NK-92 (cell line): ENCODE measurements around the gene ABCA9.
"Not testable (repeated sequence)": the region's sequence is repeated elsewhere in the genome, so short reads cannot be mapped to it uniquely, and the experiment has no call there.

ENCODE experiments used
- DNase-seq: peaks from one replicate; lab custom pipeline; 2025; ENCODE audit not compliant: unreplicated experiment; lab: John Stamatoyannopoulos, UW

ABCA9 gene

DNA sequence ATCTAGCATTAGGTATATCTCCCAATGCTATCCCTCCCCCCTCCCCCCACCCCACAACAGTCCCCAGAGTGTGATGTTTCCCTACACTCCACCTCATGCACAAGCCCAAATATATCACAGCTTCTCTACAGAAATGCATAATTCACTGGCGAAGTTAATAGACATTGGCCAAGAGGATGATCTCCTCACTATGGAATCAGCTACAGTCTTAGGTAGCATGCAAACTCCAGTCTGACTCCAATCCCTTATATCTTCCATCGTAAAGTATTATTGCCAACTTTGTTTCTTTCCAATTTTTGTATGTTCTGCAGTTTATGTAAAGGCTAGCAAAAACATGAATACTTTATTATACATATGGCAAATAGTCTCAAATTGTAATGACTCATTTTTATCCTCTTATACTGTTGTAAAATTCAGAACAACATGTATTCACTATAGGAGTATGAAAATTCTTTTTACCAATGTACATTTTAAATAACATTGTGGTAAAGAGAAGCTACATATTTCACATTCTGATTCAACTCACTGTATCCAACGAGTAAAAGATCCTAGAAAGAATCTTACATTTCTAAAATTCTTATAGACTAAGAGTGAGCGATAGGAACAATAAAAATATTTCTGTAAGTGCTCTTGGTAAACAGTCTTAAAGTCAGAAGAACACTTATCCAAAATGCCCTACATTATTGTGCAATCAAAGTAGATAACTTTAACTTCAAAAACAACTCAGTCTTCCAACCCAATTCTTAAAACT, 106.4 kb downstream of the ABCA9 start:
- no peak for DNase-seq

DNA sequence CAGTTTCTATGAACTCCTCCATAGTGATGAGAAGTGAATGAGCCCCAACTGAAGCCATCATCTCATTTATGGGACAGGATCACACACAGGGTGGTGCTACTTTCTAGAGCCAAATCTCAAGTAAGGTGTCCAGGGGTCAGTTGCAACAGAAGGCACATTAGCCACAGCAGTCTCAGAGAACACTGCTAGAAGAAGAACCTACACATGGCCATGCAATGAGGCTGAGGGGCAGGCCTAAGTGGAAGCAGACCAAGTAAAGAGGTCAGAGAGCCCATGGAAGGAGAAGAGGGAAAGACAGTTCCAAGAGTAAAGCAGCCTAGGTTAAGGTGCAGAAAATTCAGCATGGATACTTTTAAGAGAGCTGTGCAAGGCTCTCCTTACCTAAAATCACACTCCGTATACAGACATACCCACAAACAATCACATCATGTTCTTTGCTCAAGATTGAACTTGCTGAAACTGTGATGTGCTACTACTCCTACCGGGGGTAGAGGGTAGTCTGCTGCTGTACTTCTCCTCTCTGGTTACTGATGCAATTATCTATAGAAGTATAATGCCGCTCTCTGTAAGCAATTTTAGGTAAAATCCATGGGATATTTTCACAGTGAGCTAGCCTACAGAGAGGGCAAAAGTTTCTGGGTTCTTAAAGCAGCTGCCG, 107.3 kb downstream of the ABCA9 start:
- no peak for DNase-seq

DNA sequence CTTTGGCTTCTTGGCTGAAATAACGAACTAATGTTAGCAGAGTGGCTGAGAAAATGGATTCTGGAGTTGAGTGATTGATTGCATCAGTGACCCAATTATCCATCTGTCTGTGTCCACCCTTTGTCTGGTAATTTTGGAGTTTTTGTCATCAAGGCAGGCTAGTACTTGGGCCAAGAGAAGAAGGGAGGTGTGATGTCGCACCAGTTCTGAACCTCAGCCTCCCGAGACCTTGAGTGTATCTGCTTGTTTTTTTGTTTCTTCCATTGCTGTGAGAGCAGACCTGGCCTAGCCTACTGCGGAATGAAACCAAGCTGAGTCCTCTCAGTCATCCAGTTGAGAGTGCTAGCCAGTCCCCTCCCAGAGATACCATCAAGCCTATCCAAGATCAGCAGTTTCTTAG, 110.0 kb downstream of the ABCA9 start:
- DNase-seq = no peak

DNA sequence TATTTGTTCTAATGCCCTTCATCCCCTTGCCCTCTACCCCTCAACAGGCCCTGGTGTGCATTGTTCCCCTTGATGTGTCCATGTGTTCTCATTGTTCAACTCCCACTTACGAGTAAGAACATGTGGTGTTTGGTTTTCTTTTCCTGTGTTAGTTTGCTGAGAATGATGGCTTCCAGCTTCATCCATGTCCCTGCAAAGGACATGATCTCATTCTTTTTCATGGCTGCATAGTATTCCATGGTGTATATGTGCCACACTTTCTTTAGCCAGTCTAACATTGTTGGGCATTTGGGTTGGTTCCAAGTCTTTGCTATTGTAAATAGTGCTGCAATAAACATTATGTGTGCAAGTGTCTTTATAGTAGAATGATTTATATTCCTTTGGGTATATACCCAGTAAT, 112.9 kb downstream of the ABCA9 start:
- DNase-seq = not testable (repeated sequence)

DNA sequence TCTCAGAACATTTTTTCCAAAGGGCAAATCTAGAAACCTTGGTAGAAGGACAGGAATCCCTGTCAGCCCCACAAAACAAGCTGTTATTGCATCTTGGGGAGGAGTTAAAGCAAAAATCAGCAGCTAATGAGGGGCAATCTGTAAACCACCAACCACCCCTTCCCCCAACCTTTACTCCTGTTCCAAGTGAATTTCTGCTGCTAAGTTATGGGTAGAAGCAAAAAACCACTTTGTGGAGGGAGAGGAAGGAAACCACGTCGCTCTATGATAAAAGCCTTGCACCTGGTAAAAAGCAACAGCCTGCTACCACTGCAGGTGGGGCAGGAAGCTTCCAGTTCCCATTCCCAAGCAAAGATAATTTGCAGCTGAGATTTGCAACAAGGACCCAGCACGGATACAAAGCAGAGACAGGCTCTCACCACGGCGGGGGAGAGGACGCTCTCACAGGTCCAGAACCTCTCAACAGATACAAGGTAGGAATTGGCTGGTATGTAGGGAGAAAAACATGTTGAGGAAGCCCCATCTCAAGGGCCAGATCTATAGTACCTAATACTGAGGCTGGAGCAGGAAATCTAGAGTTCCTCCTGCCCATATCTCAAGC, 116.2 kb downstream of the ABCA9 start:
- DNase-seq = no peak

DNA sequence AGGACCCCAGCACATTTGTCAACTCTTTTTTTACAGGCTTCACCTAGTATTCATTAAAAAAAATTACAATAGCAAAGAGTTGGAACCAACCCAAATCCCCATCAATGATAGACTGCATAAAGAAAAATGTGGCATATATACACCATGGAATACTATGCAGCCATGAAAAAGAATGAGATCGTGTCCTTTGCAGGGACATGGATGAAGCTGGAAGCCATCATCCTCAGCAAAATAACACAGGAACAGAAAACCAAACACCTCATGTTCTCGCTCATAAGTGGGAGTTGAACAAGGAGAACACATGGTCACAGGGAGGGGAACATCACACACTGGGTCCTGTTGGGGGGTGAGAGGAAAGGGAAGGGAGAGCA, 116.9 kb downstream of the ABCA9 start:
- DNase-seq = not testable (repeated sequence)

DNA sequence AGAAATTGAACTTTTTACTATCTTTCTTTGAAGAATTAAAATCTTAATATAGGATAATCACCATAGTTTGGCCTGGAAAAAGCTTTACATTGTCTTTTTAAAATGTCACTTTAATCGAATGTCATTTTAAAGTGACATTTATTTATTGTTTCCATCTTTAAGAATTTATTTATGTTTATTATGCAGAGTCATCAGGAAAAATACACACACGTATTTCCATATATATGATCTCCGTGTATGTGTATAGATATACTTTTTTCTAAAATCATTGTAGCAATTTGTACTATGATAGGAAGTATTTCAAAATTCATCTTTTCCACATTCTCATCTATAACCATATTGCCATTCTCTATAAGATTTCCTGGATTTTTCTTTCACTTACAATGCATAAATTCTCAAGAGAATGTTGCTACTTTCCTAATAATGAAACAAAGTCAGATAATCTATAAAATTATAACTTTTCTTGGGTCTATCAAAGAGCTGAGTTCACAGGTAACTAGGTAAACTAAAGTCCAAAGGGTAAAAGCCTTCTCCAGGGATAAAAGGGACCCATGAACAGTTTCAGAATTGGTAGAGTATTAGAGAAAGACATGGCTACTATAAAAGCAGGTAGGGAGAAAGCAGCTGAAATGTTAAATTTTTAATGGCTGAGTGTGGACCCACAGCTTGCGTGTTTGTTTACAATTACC, 117.5 kb downstream of the ABCA9 start:
- no peak for DNase-seq

DNA sequence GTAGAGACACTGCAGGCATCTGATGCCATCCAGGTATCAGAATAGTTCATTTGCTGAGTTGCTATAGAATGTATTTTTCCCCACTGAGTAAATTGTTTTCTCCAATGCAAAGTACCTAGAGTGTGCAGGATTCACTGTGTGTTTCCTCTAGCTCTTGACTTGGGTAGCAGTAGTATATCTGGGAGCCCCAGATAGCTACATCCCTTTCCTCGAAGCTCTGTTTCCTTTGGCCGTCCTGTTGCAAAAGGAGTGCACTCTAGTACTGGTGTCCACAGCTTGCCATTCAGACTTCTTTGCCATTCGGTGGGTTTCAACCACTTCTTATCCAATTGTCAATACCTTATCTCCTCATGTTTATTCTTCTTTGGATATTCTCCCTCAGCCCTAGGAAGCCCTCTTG, 118.3 kb downstream of the ABCA9 start:
- DNase-seq = no peak

DNA sequence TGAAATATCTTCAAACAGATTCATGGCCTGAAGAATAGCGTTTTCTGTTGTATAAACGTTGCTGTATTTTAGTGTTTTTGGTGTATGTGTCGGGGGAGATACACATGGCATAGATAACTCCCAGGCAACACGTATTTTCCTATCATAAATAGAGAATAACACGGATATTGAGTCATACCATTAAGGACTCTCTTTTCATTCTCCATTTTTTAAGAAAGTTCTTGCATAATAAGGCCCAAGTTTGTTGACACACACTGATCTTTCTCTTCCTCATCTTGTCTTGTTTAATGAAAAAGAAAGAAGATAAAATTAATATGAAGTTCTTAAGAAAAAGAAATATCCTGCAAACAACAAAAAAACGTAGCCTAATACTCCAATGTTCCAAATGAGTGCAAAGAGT, 119.0 kb downstream of the ABCA9 start:
- no peak for DNase-seq

DNA sequence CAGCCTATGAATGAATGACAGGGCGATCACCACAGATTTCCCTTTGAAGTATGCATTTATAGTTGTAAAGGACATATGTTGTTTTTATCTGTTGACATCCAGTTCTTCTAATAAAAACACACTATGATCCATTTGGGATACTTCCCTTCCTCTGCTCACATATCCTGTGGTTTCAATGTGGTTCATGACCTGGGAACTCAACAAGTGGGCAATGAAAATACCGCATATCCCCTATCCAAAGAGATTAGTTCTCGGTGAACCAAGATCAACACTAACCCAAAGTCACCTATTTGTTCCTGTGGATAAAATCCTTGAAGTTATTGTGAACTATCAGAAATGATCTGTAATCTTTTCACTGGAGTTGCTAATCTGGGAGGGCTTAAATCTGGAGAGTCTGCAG, 121.5 kb downstream of the ABCA9 start:
- DNase-seq = no peak

DNA sequence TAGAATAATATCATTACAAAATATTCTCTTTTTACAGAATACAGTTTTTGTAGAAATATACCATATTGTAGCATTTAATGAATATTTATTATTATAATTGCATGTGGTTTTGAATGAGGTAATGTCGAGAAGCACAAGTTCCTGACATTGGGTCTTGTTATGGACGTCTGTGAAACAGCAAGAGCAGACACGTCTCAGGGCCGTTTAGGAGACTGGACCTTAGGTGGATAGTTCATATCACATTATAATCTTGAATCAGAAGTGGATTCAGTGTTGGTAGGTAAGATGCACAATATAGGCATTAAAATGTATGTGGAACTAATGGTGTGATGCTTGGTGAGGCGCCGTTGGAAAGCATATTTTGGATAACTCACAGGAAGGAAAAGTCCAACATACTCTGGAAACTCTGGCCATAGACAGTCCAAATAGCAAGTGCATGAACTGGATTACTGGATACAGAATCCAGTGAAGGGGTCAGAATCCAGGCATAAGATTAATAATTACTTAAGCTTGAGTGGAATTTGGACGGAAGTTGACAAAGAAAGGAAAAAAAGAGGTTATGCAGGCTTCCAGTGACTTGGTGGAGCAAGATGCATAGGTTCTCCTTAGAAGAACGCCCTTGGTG, 122.7 kb downstream of the ABCA9 start:
- DNase-seq = no peak

DNA sequence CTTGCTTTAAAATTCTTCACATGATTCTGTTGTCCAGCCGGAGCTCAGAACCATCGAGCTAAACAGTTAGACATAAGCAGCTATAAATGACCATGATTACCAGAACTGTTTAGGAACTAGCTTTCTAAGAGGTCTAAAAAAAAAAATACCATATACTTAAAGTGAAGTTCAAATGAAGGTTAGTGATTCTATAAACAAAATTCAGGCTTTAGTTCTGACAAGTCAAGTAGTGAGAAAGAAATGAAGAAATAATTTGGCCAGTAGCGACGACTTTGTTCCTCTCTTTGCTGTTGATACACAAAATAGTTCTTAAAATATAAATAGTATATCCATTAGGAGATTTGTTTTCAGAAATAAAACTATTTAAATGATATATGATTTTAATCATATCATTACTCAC, 133.2 kb downstream of the ABCA9 start:
- DNase-seq = no peak

DNA sequence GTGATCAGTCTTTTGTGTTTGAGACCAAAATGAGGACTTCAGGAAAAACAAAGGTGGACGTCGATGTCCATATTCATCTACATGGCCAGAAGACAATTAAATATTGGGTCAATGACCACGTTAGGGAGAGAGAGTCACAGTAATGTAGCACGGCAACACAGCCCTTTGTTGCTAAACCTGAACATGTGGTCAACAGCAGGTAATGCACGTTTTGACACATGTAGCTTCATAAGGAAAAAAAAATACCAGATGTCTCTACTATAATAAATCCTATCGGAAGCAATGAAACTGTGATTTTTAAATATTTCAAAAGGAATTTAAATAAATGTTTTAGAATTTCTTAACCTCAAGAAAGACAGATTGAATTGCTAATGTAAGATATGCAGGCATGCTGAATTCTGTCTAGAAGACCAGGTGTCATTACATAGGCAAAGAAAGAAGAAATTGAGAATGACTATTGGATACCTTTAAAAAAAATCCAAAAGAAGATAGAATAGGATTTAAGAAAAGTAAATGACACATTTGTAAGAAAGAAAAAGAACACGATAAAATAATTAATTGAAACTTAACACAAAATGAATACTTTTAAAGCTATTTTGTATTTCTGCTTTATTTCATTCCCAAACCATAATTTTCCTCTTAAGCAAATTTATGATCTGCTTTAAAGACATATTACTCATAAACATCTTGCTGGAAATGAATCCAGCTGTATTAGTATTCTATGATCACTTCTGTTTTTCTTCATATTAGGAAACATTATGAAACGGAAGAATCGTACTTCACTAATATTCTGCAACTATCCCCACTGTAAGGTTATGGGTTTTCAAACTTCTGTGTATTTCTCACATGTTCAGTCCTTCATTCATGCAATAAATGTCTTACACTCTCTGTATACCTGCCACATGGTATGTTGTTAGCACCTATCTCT, 135.7 kb downstream of the ABCA9 start:
- no peak for DNase-seq
